Measurements from ENCODE around the gene ARHGEF26.

Gene ARHGEF26

GRCh38 chr3:154250291-154250690 lies 129.1 kb downstream of the ARHGEF26 start:
- no peak for TF ChIP-seq CTCF (IDR thresholded peaks at IDR 0.05; ENCODE audit: low read depth, low read length, missing control alignments)
- no peak for DNase-seq (ENCODE audit: extremely low read depth, low read depth)
- H3K4me3 ChIP-seq (replicated peaks; ENCODE audit: low read depth, low read length): no peak overlapping the region

GRCh38 chr3:154251610-154252009 lies 130.4 kb downstream of the ARHGEF26 start:
- no peak overlapping the region for H3K4me3 ChIP-seq (replicated peaks; ENCODE audit: low read depth, low read length)
- DNase-seq (ENCODE audit: extremely low read depth, low read depth): no peak
- no peak for TF ChIP-seq CTCF (IDR thresholded peaks at IDR 0.05; ENCODE audit: low read depth, low read length, missing control alignments)

- peak; percentile 91 for TF ChIP-seq CTCF (IDR thresholded peaks at IDR 0.05; ENCODE audit: low read depth, low read length, missing control alignments)
- H3K4me3 ChIP-seq (replicated peaks; ENCODE audit: low read depth, low read length): no peak overlapping the region
- DNase-seq (ENCODE audit: extremely low read depth, low read depth): peak; percentile 68
Measured at GRCh38 chr3:154252759-154253638, 131.8 kb downstream of the ARHGEF26 start.

- no peak overlapping the region for H3K4me3 ChIP-seq (replicated peaks; ENCODE audit: low read depth, low read length)
- TF ChIP-seq CTCF (IDR thresholded peaks at IDR 0.05; ENCODE audit: low read depth, low read length, missing control alignments): no peak
- DNase-seq (ENCODE audit: extremely low read depth, low read depth): no peak
Measured at GRCh38 chr3:154254527-154254926, 133.3 kb downstream of the ARHGEF26 start.

- no peak for DNase-seq (ENCODE audit: extremely low read depth, low read depth)
- TF ChIP-seq CTCF (IDR thresholded peaks at IDR 0.05; ENCODE audit: low read depth, low read length, missing control alignments): no peak
- H3K4me3 ChIP-seq (replicated peaks; ENCODE audit: low read depth, low read length): no peak overlapping the region
Measured at GRCh38 chr3:154273381-154273780, 152.2 kb downstream of the ARHGEF26 start.

GRCh38 chr3:154274348-154274747 lies 153.2 kb downstream of the ARHGEF26 start:
- no peak for DNase-seq (ENCODE audit: extremely low read depth, low read depth)
- TF ChIP-seq CTCF (IDR thresholded peaks at IDR 0.05; ENCODE audit: low read depth, low read length, missing control alignments): no peak

More at GRCh38 chr3:154274348-154274747, 153.2 kb downstream of the ARHGEF26 start:
- H3K4me3 ChIP-seq (replicated peaks; ENCODE audit: low read depth, low read length): no peak overlapping the region

Measured in HFF-Myc (cell line).